Activated T-helper 2 cell treated with anti-CD3 and anti-CD28 coated beads, Interferon-gamma antibody, Interleukin-2, Interleukin-4, amounts not matched to agents 10 μg/mL and 5 μg/mL and 100 μg/mL, durations not matched to agents 14 hours and 24 hours and 36 hours (primary cell): ENCODE measurements around the gene PKP4. TPM values are rescaled to one million over a fixed set of nuclear protein-coding genes. Genes with fewer than 3 reads are reported as not detected.

Experiments
- DNase-seq: peaks from one replicate; pipeline ENCODE4 v3.0.0; 2021; ENCODE audit warnings: low spot score
- H3K27ac Mint-ChIP-seq: one replicate; pipeline ENCODE4 v1.8.0; 2021; ENCODE audit warnings: mixed read lengths
- H3K27me3 Mint-ChIP-seq: one replicate; pipeline ENCODE4 v1.8.0; 2021; ENCODE audit warnings: low read depth, mixed read lengths
- H3K36me3 Mint-ChIP-seq: one replicate; pipeline ENCODE4 v1.8.0; 2021; ENCODE audit warnings: low read depth, mixed read lengths
- H3K4me1 Mint-ChIP-seq: one replicate; pipeline ENCODE4 v1.8.0; 2021; ENCODE audit warnings: low read depth, mixed read lengths
- H3K4me3 Mint-ChIP-seq: one replicate; pipeline ENCODE4 v1.8.0; 2021; ENCODE audit warnings: low read depth, mild to moderate bottlenecking, moderate library complexity, mixed read lengths
- H3K9me3 Mint-ChIP-seq: one replicate; pipeline ENCODE4 v1.8.0; 2021; ENCODE audit warnings: mixed read lengths
- intact Hi-C: fragments of 100-400 bp; cut with micrococcal nuclease; formaldehyde crosslinking; loops from one replicate; pipeline ENCODE4 v1.15.1; 2023
- total RNA-seq: library from RNA; stranded (reverse); gene quantifications from 2 replicates; pipeline ENCODE4 v1.2.3, GENCODE V29; 2022

PKP4 gene
- total RNA-seq, 1 donor from 2014 or later: 26.9 TPM

DNA sequence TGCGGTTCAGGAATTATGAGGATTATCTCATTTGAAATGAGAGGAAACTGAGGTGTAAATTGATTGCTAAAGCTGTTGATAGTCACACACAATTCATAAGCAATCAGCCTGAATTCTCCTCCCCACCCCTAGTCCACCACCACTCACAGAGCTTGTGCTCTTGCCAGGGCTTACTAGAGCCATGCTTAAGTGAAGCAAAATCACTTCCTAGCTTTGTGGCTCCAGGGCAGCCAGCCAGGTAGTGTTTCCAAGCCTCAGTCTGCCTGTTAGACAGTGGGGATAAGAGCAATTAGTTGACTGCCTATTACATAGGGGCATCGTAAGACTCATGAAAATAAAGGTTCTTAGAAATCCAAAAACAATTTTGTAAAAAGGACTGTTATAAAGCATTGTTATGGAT lies 87.2 kb downstream of the PKP4 start:
- Mint-ChIP-seq H3K27ac (no peak overlapping the region), H3K9me3 (no peaks in the 10 kb centered on the region), H3K36me3 (no peaks in the 10 kb centered on the region), H3K27me3 (no peaks in the 10 kb centered on the region), H3K4me3 (no peak overlapping the region), H3K4me1 (peaks cover 14% of the 10 kb centered on the region)
- DNase-seq: no peak
- intact Hi-C loops: no loop called here

DNA sequence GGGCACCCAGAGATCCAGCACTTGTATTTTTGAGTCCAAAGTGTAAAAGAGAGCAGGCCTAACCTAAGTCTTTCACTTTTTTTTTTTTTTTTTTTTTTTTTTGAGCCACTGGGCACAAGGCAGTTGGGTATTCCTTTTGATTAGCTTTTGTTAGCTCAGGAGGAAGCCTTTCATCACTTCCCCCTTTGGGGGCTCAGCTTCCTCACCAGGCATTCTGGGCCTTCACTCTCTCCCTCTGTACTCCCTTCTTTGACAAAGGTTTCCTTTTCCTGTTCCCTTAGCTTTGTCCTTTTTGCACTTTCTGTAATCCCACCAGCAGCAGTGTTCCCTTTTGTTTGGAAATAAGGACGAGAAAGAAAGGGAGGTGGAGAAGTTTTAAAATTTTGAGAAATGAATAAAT lies 88.2 kb downstream of the PKP4 start:
- Mint-ChIP-seq H3K4me3 (no peak overlapping the region), H3K4me1 (peaks cover 14% of the 10 kb centered on the region), H3K27ac (no peak overlapping the region), H3K27me3 (no peaks in the 10 kb centered on the region), H3K36me3 (no peaks in the 10 kb centered on the region), H3K9me3 (no peaks in the 10 kb centered on the region)
- intact Hi-C loops: no loop called here
- no peak for DNase-seq

DNA sequence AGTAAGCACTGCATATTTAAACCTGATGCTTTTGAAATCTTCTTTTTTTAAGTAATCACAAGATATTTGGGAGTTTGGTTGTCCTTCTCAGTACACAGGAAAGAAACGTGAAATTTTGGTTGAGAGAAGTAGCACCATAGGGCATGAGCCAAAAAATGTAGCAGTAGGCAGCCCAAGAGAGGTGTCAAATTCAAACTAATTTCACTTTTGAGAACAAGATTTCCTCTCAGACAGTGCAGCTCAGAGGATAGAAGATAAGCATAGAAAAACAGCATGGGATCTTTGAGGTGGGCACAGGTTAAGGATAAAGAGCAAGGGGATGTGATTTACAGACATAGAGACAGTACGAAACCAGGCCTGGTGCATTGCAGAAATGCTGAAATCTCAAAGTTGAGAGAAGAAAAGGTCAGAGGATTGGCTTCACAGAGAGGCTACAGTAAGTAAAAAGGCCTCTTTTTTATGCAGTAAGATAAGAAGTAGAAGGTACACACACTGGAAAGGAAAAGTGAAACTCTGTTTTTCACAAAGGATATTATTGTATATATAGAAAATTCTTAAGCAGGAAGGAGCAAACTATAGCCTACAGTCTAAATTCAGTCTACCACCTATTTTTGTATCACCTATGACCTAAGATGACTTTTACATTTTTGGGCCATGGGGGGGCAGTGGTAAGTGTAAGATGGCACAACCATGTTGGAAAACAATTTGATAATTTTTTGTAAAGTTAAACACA lies 89.8 kb downstream of the PKP4 start:
- peaks cover 14% of the 10 kb centered on the region for H3K4me1 Mint-ChIP-seq
- intact Hi-C loops: no loop called here
- no peaks in the 10 kb centered on the region for H3K9me3 Mint-ChIP-seq
- no peaks in the 10 kb centered on the region for H3K27me3 Mint-ChIP-seq
- H3K36me3 Mint-ChIP-seq: no peaks in the 10 kb centered on the region
- no peak overlapping the region for H3K4me3 Mint-ChIP-seq
- DNase-seq: no peak
- H3K27ac Mint-ChIP-seq: peak overlapping the region; percentile 61

DNA sequence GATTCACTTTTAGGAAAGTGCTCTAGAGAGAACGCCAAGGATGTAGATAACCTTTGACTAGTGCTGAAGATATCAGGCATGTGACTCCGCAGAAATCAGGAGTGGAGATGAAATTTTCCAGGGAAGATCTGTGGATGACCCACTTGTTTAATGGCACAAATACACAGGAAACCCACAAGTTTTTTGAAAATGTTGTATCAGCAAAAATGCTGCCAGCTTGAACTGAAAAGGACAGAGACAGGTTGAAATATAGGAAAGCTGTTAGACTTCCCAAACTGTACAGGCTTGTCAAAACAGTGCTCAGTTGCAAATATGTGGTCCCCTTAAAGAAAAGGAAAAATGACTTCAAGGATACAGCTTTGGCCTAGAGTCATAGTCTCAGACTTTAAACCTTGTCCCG lies 96.5 kb downstream of the PKP4 start:
- H3K27me3 Mint-ChIP-seq: no peaks in the 10 kb centered on the region
- no peak for DNase-seq
- no peak overlapping the region for H3K27ac Mint-ChIP-seq
- H3K4me3 Mint-ChIP-seq: no peak overlapping the region
- no peaks in the 10 kb centered on the region for H3K36me3 Mint-ChIP-seq
- no peaks in the 10 kb centered on the region for H3K4me1 Mint-ChIP-seq
- intact Hi-C loops: no loop called here
- H3K9me3 Mint-ChIP-seq: no peaks in the 10 kb centered on the region

DNA sequence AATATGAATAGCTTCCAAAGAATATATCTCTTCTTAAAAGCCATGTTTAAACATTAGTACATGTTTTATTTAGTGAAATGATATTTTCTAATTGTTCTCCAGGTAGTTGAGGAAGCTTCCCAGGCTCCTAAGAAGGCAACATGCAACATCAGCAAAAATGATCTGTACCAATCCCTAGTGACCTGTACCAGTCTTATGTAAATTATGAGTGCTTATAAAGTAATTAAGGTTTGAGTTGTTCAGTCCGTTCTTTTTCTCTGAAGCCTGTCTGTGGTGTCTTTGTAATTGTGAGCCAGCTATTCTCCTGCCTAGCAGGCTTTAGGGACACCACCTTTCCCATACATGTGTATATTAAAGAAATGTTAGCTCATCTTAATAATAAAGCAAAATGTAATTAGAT lies 98.2 kb downstream of the PKP4 start:
- Mint-ChIP-seq H3K27ac (no peak overlapping the region), H3K4me1 (no peaks in the 10 kb centered on the region), H3K9me3 (no peaks in the 10 kb centered on the region), H3K4me3 (no peak overlapping the region), H3K36me3 (no peaks in the 10 kb centered on the region), H3K27me3 (no peaks in the 10 kb centered on the region)
- intact Hi-C loops: no loop called here
- DNase-seq: no peak

DNA sequence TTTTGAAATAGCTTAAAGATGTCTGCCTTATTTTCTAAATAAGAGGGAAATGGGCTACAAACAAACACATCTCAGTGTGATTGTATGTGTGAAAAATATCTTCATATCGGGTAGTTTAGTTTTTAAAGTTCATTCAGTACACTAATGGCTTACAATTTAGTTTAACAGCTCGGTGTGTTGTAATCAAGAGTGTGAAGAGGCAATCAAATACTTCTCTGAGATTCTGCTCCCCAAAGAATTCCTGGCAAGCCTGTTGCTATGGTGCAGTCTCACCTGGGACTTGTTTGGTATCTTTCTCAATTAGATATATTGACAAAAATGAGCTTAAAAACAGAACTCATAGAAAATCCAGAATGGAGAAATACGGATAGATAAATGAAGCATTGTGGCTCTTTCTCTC lies 99.4 kb downstream of the PKP4 start:
- H3K9me3 Mint-ChIP-seq: no peaks in the 10 kb centered on the region

DNA sequence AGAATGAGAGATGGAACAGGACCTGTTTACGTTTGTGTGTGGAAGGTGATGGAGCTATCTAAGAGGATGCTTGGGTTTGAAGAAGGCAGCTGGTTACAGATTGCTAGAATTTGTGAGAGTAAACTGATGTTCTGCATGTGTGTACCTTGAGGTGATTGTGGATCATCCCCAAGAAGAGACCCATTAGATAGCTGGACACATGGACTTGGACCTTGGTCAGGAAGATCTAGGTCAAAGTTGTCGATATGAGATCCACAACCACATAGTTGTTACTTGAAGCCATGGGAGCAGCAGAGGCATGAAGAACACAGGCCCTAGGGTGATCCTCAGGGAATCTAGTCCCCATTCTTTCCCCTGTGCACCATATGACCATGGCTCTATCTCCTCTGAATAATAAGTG lies 101.0 kb downstream of the PKP4 start:
- Mint-ChIP-seq H3K27ac (no peak overlapping the region), H3K4me1 (no peaks in the 10 kb centered on the region), H3K4me3 (no peak overlapping the region), H3K27me3 (no peaks in the 10 kb centered on the region), H3K36me3 (no peaks in the 10 kb centered on the region), H3K9me3 (no peaks in the 10 kb centered on the region)
- no peak for DNase-seq
- intact Hi-C loops: no loop called here

More for the DNA sequence above, 99.4 kb downstream of the PKP4 start:
- Mint-ChIP-seq H3K27ac (no peak overlapping the region), H3K36me3 (no peaks in the 10 kb centered on the region), H3K4me3 (no peak overlapping the region), H3K4me1 (no peaks in the 10 kb centered on the region), H3K27me3 (no peaks in the 10 kb centered on the region)
- intact Hi-C loops: no loop called here
- no peak for DNase-seq

DNA sequence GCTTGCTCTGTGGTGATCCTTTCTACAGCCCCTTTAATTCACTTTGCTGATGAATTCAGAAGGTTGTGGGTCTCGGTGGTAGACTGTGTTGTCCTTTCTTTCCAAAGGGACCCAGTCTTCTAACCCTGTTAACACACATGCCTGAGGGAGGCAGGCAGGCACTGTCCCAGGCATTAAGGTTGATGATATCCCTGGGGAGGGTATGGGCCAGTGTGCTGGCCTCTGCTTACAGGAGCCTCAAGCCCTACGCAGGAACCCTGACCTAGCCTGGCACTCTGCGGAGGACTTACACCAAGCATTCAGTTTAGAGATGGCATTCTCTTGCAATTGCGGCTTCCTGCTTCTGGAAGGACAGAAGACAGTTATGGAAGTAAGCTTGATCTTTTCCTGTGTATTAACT lies 102.5 kb downstream of the PKP4 start:
- Mint-ChIP-seq H3K4me3 (no peak overlapping the region), H3K9me3 (no peaks in the 10 kb centered on the region), H3K36me3 (no peaks in the 10 kb centered on the region), H3K4me1 (no peaks in the 10 kb centered on the region), H3K27me3 (no peaks in the 10 kb centered on the region), H3K27ac (no peak overlapping the region)
- DNase-seq: no peak
- intact Hi-C loops: no loop called here

DNA sequence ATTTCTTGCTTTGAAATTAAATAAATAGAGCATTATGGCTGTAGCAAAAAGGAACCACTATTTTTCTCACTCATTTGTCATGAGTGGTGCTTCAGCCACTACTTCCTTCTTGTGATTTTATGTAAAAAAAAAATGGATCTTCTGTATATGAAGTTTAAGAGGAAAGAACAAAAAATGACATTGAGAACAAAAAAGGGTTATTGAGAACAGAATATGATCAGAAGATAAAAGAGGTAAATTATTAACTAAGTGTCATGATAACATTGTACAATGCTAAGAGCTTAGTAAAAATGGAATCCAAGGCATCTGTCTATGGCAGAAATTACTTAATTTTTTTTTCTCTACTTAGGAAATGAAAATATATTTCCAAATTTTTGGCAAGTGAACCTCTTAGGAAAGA lies 103.5 kb downstream of the PKP4 start:
- H3K4me3 Mint-ChIP-seq: no peak overlapping the region
- no peaks in the 10 kb centered on the region for H3K4me1 Mint-ChIP-seq

DNA sequence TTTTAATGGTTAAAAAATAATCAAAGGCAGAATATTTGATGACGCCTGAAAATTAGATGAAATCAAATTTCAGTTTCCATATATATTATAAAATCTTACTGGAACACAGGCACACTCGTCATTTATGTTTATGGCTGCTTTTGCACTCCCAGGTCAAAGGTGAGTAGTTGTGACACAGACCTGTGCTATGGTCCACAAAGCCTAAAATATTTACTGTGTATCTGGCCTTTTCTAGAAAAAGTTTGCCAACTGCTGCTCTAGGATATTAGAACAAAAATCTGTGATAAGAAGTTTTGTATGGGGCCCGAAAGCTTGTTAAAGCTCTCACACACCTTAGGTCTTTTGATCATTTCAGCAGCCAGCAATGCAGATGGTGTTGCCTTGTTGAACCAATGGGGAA lies 104.3 kb downstream of the PKP4 start:
- no peaks in the 10 kb centered on the region for H3K27me3 Mint-ChIP-seq
- H3K4me1 Mint-ChIP-seq: no peaks in the 10 kb centered on the region
- no peak overlapping the region for H3K27ac Mint-ChIP-seq
- H3K36me3 Mint-ChIP-seq: no peaks in the 10 kb centered on the region
- intact Hi-C loops: no loop called here
- H3K4me3 Mint-ChIP-seq: no peak overlapping the region
- H3K9me3 Mint-ChIP-seq: no peaks in the 10 kb centered on the region
- no peak for DNase-seq

More for the DNA sequence above, 103.5 kb downstream of the PKP4 start:
- intact Hi-C loops: no loop called here
- Mint-ChIP-seq H3K9me3 (no peaks in the 10 kb centered on the region), H3K36me3 (no peaks in the 10 kb centered on the region), H3K27me3 (no peaks in the 10 kb centered on the region), H3K27ac (no peak overlapping the region)
- DNase-seq: no peak

DNA sequence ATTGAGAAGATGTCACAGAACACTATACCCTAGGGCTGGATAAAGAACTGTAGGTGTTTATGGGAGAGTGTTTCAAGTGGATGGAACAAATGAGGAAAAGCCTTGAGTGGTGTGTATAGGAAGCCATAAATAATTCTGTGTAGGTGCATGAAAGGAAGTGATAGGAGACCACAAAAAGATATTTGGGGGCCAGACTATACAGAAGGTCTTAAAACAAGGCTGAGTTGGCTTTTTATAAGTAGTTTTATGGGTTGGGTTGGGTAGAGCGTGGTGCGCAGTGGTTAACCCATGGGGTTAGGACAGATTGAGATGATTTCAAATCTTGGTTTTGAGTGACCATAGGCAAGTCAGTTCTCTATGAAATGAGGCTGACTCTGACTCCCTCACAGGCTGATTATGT lies 110.5 kb downstream of the PKP4 start:
- H3K27ac Mint-ChIP-seq: no peak overlapping the region
- no peaks in the 10 kb centered on the region for H3K27me3 Mint-ChIP-seq
- no peak for DNase-seq
- intact Hi-C loops: no loop called here
- H3K4me1 Mint-ChIP-seq: no peaks in the 10 kb centered on the region
- no peaks in the 10 kb centered on the region for H3K9me3 Mint-ChIP-seq
- H3K36me3 Mint-ChIP-seq: no peaks in the 10 kb centered on the region
- H3K4me3 Mint-ChIP-seq: no peak overlapping the region

DNA sequence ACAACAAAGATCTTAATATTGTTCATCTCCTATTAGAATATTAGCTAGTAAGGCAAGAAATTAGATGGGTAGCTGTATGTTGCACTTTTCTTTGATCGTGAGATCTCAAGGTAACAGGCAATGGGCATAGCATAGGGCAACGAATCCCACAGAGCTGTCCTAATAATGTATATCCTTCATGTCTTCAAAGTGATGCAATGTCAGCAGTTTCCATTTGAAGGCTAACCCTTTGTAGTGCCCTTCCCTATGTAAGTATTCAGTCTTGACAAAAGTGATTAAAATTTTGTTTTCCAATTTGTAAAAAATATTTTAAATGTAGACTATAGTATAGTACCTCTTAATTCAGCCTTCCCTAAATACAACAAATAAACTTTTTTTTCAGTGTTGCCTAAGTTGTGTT lies 112.5 kb downstream of the PKP4 start:
- no peak overlapping the region for H3K4me3 Mint-ChIP-seq
- H3K9me3 Mint-ChIP-seq: no peaks in the 10 kb centered on the region
- intact Hi-C loops: no loop called here
- no peaks in the 10 kb centered on the region for H3K27me3 Mint-ChIP-seq
- no peak for DNase-seq
- H3K27ac Mint-ChIP-seq: no peak overlapping the region
- no peaks in the 10 kb centered on the region for H3K4me1 Mint-ChIP-seq
- no peaks in the 10 kb centered on the region for H3K36me3 Mint-ChIP-seq

DNA sequence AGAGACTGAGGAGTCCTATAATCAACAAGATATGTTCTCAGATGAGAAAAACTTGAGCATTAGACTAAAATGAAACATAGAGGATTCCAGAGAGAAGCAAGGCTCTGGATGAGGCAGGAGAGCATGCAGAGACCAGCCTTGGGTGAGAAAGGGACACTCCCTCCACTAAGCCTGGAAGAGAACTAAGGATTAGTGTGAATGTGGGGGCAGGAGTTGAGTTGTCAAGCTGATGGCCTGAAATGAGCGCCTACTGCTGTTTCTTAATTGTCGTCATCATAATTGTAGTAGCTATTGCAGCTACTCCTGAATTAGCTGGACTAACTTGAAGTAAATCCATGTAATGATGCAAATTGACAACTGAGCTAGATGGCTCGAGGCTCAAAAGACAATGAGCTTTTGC lies 114.1 kb downstream of the PKP4 start:
- H3K4me1 Mint-ChIP-seq: no peaks in the 10 kb centered on the region
- no peaks in the 10 kb centered on the region for H3K27me3 Mint-ChIP-seq
- no peak overlapping the region for H3K4me3 Mint-ChIP-seq
- no peaks in the 10 kb centered on the region for H3K36me3 Mint-ChIP-seq
- H3K9me3 Mint-ChIP-seq: no peaks in the 10 kb centered on the region
- DNase-seq: no peak
- intact Hi-C loops: no loop called here
- H3K27ac Mint-ChIP-seq: no peak overlapping the region

DNA sequence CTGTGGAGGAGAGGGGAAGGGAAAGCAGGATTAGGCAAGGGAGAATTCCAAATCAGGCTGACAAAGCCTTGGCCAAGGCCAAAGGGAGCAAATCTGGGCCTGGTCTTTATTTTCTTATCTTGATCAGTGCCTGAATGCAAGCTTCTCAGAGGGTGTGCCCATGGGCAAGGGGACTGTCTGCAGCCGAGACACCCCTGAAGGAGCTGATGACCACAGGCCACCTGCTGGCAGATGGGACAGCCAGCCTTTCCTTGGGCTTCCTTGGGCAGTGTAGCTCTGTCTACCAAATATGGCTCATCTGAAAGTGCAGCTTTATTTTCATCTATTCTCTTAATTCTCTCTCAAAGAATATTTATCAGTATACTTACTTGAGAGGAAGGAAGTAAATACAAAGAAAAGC lies 117.0 kb downstream of the PKP4 start:
- Mint-ChIP-seq H3K27me3 (no peaks in the 10 kb centered on the region), H3K9me3 (no peaks in the 10 kb centered on the region)

More for the DNA sequence above, 117.0 kb downstream of the PKP4 start:
- H3K27ac Mint-ChIP-seq: no peak overlapping the region
- intact Hi-C loops: no loop called here
- no peak overlapping the region for H3K4me3 Mint-ChIP-seq
- no peaks in the 10 kb centered on the region for H3K4me1 Mint-ChIP-seq
- no peaks in the 10 kb centered on the region for H3K36me3 Mint-ChIP-seq
- DNase-seq: no peak
